MM.1S (cell line): ENCODE measurements around the gene HABP4.

ENCODE experiments used
- DNase-seq: peaks from one replicate; pipeline ENCODE4 v3.0.0-alpha.2; 2015
- H2AFZ ChIP-seq: fragments of 300-600 bp; sonication (generic); 2 replicates; pipeline ENCODE4 v1.6.0; 2016; ENCODE audit warnings: antibody characterized with exemption, low read length
- H3F3A ChIP-seq: fragments of 300-600 bp; sonication (generic); 2 replicates; pipeline ENCODE4 v1.6.1; 2016; ENCODE audit warnings: mild to moderate bottlenecking, antibody characterized with exemption, low read length, moderate library complexity, mixed read lengths; ENCODE audit not compliant: insufficient read depth
- H3K27ac ChIP-seq: fragments of 300-600 bp; sonication (generic); 2 replicates; pipeline ENCODE4 v1.5.1; 2016; ENCODE audit warnings: mild to moderate bottlenecking, low read length
- H3K27me3 ChIP-seq: fragments of 300-600 bp; sonication (generic); replicated peaks from 2 replicates; pipeline ENCODE4 v1.6.0; 2016; ENCODE audit warnings: low read length; ENCODE audit not compliant: insufficient read depth
- H3K36me3 ChIP-seq: fragments of 300-600 bp; sonication (generic); replicated peaks from 2 replicates; pipeline ENCODE4 v1.6.1; 2016; ENCODE audit warnings: mild to moderate bottlenecking, low read length, mixed read lengths; ENCODE audit not compliant: insufficient read depth
- H3K4me1 ChIP-seq: fragments of 300-600 bp; sonication (generic); 2 replicates; pipeline ENCODE4 v1.6.1; 2016; ENCODE audit warnings: low read length, mixed read lengths
- H3K4me2 ChIP-seq: fragments of 300-600 bp; sonication (generic); 2 replicates; pipeline ENCODE4 v1.6.0; 2016; ENCODE audit warnings: low read depth, low read length
- H3K4me3 ChIP-seq: fragments of 300-600 bp; sonication (generic); 2 replicates; pipeline ENCODE4 v1.5.1; 2016; ENCODE audit warnings: low read length, mixed read lengths
- H3K79me2 ChIP-seq: fragments of 300-600 bp; sonication (generic); 2 replicates; pipeline ENCODE4 v1.6.1; 2016; ENCODE audit warnings: mixed run types, low read length, mixed read lengths
- H3K9ac ChIP-seq: fragments of 300-600 bp; sonication (generic); 2 replicates; pipeline ENCODE4 v1.6.1; 2016; ENCODE audit warnings: low read length, mixed read lengths
- H3K9me2 ChIP-seq: fragments of 300-600 bp; sonication (generic); replicated peaks from 2 replicates; pipeline ENCODE4 v1.6.1; 2016; ENCODE audit warnings: mild to moderate bottlenecking, low read length, mixed read lengths; ENCODE audit not compliant: insufficient read depth
- H3K9me3 ChIP-seq: fragments of 300-600 bp; sonication (generic); replicated peaks from 2 replicates; pipeline ENCODE4 v1.6.1; 2016; ENCODE audit warnings: mild to moderate bottlenecking, low read length, mixed read lengths; ENCODE audit not compliant: insufficient read depth
- H4K20me1 ChIP-seq: fragments of 300-600 bp; sonication (generic); 2 replicates; pipeline ENCODE4 v1.6.1; 2016; ENCODE audit warnings: mild to moderate bottlenecking, low read length, moderate library complexity, mixed read lengths; ENCODE audit not compliant: insufficient read depth
- CTCF ChIP-seq: fragments of 300-600 bp; sonication (generic); IDR thresholded peaks from 2 replicates; pipeline ENCODE4 v1.5.1; 2016; ENCODE audit warnings: antibody characterized with exemption, low read length, mixed read lengths
- EZH2 ChIP-seq: fragments of 300-600 bp; sonication (generic); optimal IDR thresholded peaks from 2 replicates; pipeline ENCODE3; 2017; ENCODE audit warnings: low read depth, mild to moderate bottlenecking, antibody characterized with exemption, low read length, mixed read lengths
- EZH2phosphoT487 ChIP-seq: fragments of 300-600 bp; sonication (generic); IDR thresholded peaks from 2 replicates; pipeline ENCODE4 v1.6.1; 2018; ENCODE audit warnings: antibody characterized with exemption, low read length

Gene HABP4

GRCh38 chr9:96512240-96512639, 62.3 kb downstream of the HABP4 start:
- H3K79me2 ChIP-seq, result no peaks in the 10 kb centered on the region
- no peak overlapping the region for H2AFZ ChIP-seq
- H3F3A ChIP-seq, result 0 out of 2 replicates have a peak, but pooled peaks cover 4% of the 10 kb centered on the region
- DNase-seq, result no peak
- H3K27me3 ChIP-seq, result no peaks in the 10 kb centered on the region
- TF ChIP-seq EZH2, result no peak
- TF ChIP-seq EZH2phosphoT487, result no peak
- no peak for TF ChIP-seq CTCF
- no peak overlapping the region for H3K4me3 ChIP-seq
- no peak overlapping the region for H3K27ac ChIP-seq
- no peaks in the 10 kb centered on the region for H4K20me1 ChIP-seq
- H3K9me2 ChIP-seq, result no peaks in the 10 kb centered on the region
- no peaks in the 10 kb centered on the region for H3K36me3 ChIP-seq
- H3K4me2 ChIP-seq, result no peak overlapping the region
- H3K4me1 ChIP-seq, result 0 out of 2 replicates have a peak, but pooled peaks cover 5% of the 10 kb centered on the region
- no peak overlapping the region for H3K9ac ChIP-seq
- no peaks in the 10 kb centered on the region for H3K9me3 ChIP-seq

GRCh38 chr9:96513622-96514021, 63.7 kb downstream of the HABP4 start:
- Histone ChIP-seq H3K79me2 (no peaks in the 10 kb centered on the region), H3K9me2 (no peaks in the 10 kb centered on the region), H4K20me1 (no peaks in the 10 kb centered on the region), H3K9me3 (no peaks in the 10 kb centered on the region), H2AFZ (no peak overlapping the region), H3K27me3 (no peaks in the 10 kb centered on the region), H3K27ac (no peak overlapping the region), H3K4me2 (no peak overlapping the region), H3K4me3 (no peak overlapping the region), H3K9ac (no peak overlapping the region), H3F3A (0 out of 2 replicates have a peak, but pooled peaks cover 4% of the 10 kb centered on the region), H3K36me3 (no peaks in the 10 kb centered on the region), H3K4me1 (0 out of 2 replicates have a peak, but pooled peaks cover 5% of the 10 kb centered on the region)
- TF ChIP-seq EZH2, result no peak
- no peak for TF ChIP-seq EZH2phosphoT487
- TF ChIP-seq CTCF, result no peak
- DNase-seq, result no peak

- H3K36me3 ChIP-seq, result no peaks in the 10 kb centered on the region
- H3K79me2 ChIP-seq, result no peaks in the 10 kb centered on the region
- H3K27ac ChIP-seq, result no peak overlapping the region
- H3K27me3 ChIP-seq, result no peaks in the 10 kb centered on the region
- H3K4me2 ChIP-seq, result no peak overlapping the region
- no peaks in the 10 kb centered on the region for H3K9me2 ChIP-seq
- no peak overlapping the region for H2AFZ ChIP-seq
- H3K4me3 ChIP-seq, result no peak overlapping the region
- H3K9me3 ChIP-seq, result no peaks in the 10 kb centered on the region
- no peak for DNase-seq
- 0 out of 2 replicates have a peak, but pooled peaks cover 5% of the 10 kb centered on the region for H3K4me1 ChIP-seq
- no peak for TF ChIP-seq CTCF
- no peak for TF ChIP-seq EZH2
- TF ChIP-seq EZH2phosphoT487, result no peak
- no peaks in the 10 kb centered on the region for H4K20me1 ChIP-seq
- H3K9ac ChIP-seq, result no peak overlapping the region
- 0 out of 2 replicates have a peak, but pooled peaks cover 4% of the 10 kb centered on the region for H3F3A ChIP-seq
Measured at GRCh38 chr9:96514108-96514799, 64.3 kb downstream of the HABP4 start.
